GM12875 (cell line): Measurements from ENCODE around the gene IFIT3.

Source experiments
- H3K4me3 ChIP-seq: one replicate; pipeline ENCODE4 v1.5.1; 2011; ENCODE audit warnings: low read depth, low read length, control low read depth
- CTCF ChIP-seq: IDR thresholded peaks from 2 replicates; pipeline ENCODE4 v1.5.1; 2011; ENCODE audit warnings: low read depth, mild to moderate bottlenecking, control low read depth, inconsistent platforms, low read length, moderate library complexity, borderline replicate concordance; ENCODE audit not compliant: insufficient read depth

IFIT3 gene

GRCh38 chr10:89352802-89353201 is 25.0 kb downstream of the IFIT3 start:
- H3K4me3 ChIP-seq: no peak overlapping the region
- TF ChIP-seq CTCF: no peak

- TF ChIP-seq CTCF: no peak
- no peak overlapping the region for H3K4me3 ChIP-seq
Measured at GRCh38 chr10:89355394-89355931, 27.7 kb downstream of the IFIT3 start.

- no peak for TF ChIP-seq CTCF
- no peak overlapping the region for H3K4me3 ChIP-seq
Measured at GRCh38 chr10:89357096-89357495, 29.3 kb downstream of the IFIT3 start.

- TF ChIP-seq CTCF: no peak
- H3K4me3 ChIP-seq: no peak overlapping the region
Measured at GRCh38 chr10:89357975-89358374, 30.2 kb downstream of the IFIT3 start.

GRCh38 chr10:89360157-89360556 is 32.4 kb downstream of the IFIT3 start:
- TF ChIP-seq CTCF: no peak
- H3K4me3 ChIP-seq: no peak overlapping the region

GRCh38 chr10:89362929-89363328 is 35.1 kb downstream of the IFIT3 start:
- TF ChIP-seq CTCF: no peak
- H3K4me3 ChIP-seq: no peak overlapping the region

- H3K4me3 ChIP-seq: no peak overlapping the region
- TF ChIP-seq CTCF: no peak
Measured at GRCh38 chr10:89363729-89364442, 36.1 kb downstream of the IFIT3 start.
